GM12878 (cell line): ENCODE results near the gene CHD5. TPM values are rescaled to one million over a fixed set of nuclear protein-coding genes. Genes with fewer than 3 reads are reported as not detected.

Experiments
- ATAC-seq: fragments of 200-7000 bp; cut with Tn5 transposase; 3 replicates; pipeline ENCODE4 v1.9.1; 2020; ENCODE audit warnings: mild to moderate bottlenecking, moderate library complexity
- BruUV-seq: library from RNA; stranded (reverse); fragments of 400-500 nt; replicated peaks from 2 replicates; lab custom pipeline; 2021; lab: Mats Ljungman, UMichigan
- CTCF ChIA-PET: fragments of 300-600 bp; sonication (Branson Sonifier 250); formaldehyde crosslinking; extraction: SDS; loops from one replicate; lab custom pipeline; 2021; ENCODE audit warnings: inconsistent platforms; lab: Yijun Ruan, JAX
- POLR2A ChIA-PET: fragments of 350-600 bp; formaldehyde crosslinking; extraction: SDS; loops from one replicate; lab custom pipeline; 2021; ENCODE audit warnings: inconsistent platforms; lab: Charles Lee
- RAD21 ChIA-PET: fragments of 300-600 bp; sonication (Branson Sonifier 250); formaldehyde crosslinking; loops from one replicate; lab custom pipeline; 2023; ENCODE audit warnings: antibody characterized with exemption; ENCODE audit not compliant: unreplicated experiment; lab: Charles Lee
- SMC1A ChIA-PET: fragments of 300-600 bp; sonication (Branson Sonifier 250); formaldehyde crosslinking; loops from one replicate; lab custom pipeline; 2023; ENCODE audit not compliant: unreplicated experiment, uncharacterized antibody; lab: Charles Lee
- DNase-seq: peaks from one replicate; pipeline ENCODE4 v3.0.0-alpha.2; 2011; ENCODE audit warnings: low read depth, low spot score
- FAIRE-seq: peaks from 3 replicates; lab custom pipeline; 2011; peaks lifted over from hg19 to GRCh38; lab: Jason Lieb, UNC
- H2AFZ ChIP-seq: 2 replicates; pipeline ENCODE4 v1.6.0; 2011; ENCODE audit warnings: low read depth, low read length, control low read depth; ENCODE audit not compliant: control insufficient read depth
- H3K27ac ChIP-seq: 2 replicates; pipeline ENCODE4 v1.5.1; 2011; ENCODE audit warnings: control low read depth; ENCODE audit not compliant: control insufficient read depth, insufficient read depth
- H3K27me3 ChIP-seq, 2 experiments: replicated peaks in 1 of 2; 2 replicates each; pipeline versions ENCODE4 v1.6.0 to v1.6.1; 2011; ENCODE audit warnings: low read length in 1 of 2; ENCODE audit not compliant: control insufficient read depth in 2 of 2, insufficient read depth in 2 of 2
- H3K36me3 ChIP-seq, 2 experiments: 2 replicates each; pipeline ENCODE4 v1.5.1; 2011; ENCODE audit warnings: low read length in 1 of 2; ENCODE audit not compliant: control insufficient read depth in 2 of 2, insufficient read depth in 2 of 2
- H3K4me1 ChIP-seq: 2 replicates; pipeline ENCODE4 v1.6.1; 2011; ENCODE audit warnings: mild to moderate bottlenecking, low read length, moderate library complexity, mixed read lengths; ENCODE audit not compliant: control insufficient read depth, insufficient read depth
- H3K4me2 ChIP-seq: 2 replicates; pipeline ENCODE4 v1.6.0; 2011; ENCODE audit warnings: control low read depth; ENCODE audit not compliant: control insufficient read depth, insufficient read depth
- H3K4me3 ChIP-seq: fragments of 200-600 bp; sonication (generic); 2 replicates; pipeline ENCODE4 v1.5.1; 2016
- H3K79me2 ChIP-seq: 2 replicates; pipeline ENCODE4 v1.6.0; 2011; ENCODE audit warnings: low read length; ENCODE audit not compliant: control insufficient read depth, insufficient read depth
- H3K9ac ChIP-seq: 2 replicates; pipeline ENCODE4 v1.8.0; 2011; ENCODE audit warnings: low read length, control low read depth, mixed read lengths; ENCODE audit not compliant: control insufficient read depth, insufficient read depth
- H3K9me3 ChIP-seq: replicated peaks from 3 replicates; pipeline ENCODE4 v1.5.1; 2011; ENCODE audit warnings: mild to moderate bottlenecking, low read length; ENCODE audit not compliant: control insufficient read depth, insufficient read depth
- H4K20me1 ChIP-seq: 2 replicates; pipeline ENCODE4 v1.6.0; 2011; ENCODE audit not compliant: control insufficient read depth, insufficient read depth
- BCL3 ChIP-seq: IDR thresholded peaks from 2 replicates; pipeline ENCODE4 v1.6.1; 2011; ENCODE audit warnings: borderline replicate concordance, low read depth, mild to moderate bottlenecking, moderate library complexity, low read length; ENCODE audit not compliant: insufficient read depth, poor library complexity, severe bottlenecking
- CREB1 ChIP-seq: IDR thresholded peaks from 2 replicates; pipeline ENCODE4 v1.6.1; 2012; ENCODE audit warnings: low read depth, mild to moderate bottlenecking, inconsistent platforms
- FOXM1 ChIP-seq: IDR thresholded peaks from 2 replicates; pipeline ENCODE4 v1.6.1; 2012; ENCODE audit warnings: low read depth, mild to moderate bottlenecking, inconsistent platforms, low read length, moderate library complexity
- GABPA ChIP-seq: IDR thresholded peaks from 2 replicates; pipeline ENCODE4 v1.6.1; 2014; ENCODE audit warnings: antibody characterized with exemption, low read depth, mild to moderate bottlenecking, inconsistent platforms
- GATAD2B ChIP-seq: fragments of 450-650 bp; conservative IDR thresholded peaks from 2 replicates; pipeline ENCODE4 v1.6.1; 2017; ENCODE audit warnings: low read depth, mild to moderate bottlenecking, moderate library complexity
- HDAC6 ChIP-seq: fragments of 200-600 bp; sonication (generic); IDR thresholded peaks from one replicate; pipeline ENCODE4 v1.8.0; 2017; ENCODE audit warnings: antibody characterized with exemption; ENCODE audit not compliant: unreplicated experiment
- IKZF1 ChIP-seq: fragments of 450-650 bp; conservative IDR thresholded peaks from 2 replicates; pipeline ENCODE4 v1.6.1; 2017; ENCODE audit warnings: antibody characterized with exemption, mild to moderate bottlenecking
- JUND ChIP-seq: IDR thresholded peaks from 2 replicates; pipeline ENCODE4 v1.6.1; 2012; ENCODE audit warnings: low read depth, mild to moderate bottlenecking, low read length, improper control_type of control experiment, moderate library complexity
- MEF2B ChIP-seq: fragments of 450-650 bp; IDR thresholded peaks from 2 replicates; pipeline ENCODE4 v1.6.1; 2018; ENCODE audit warnings: mild to moderate bottlenecking, moderate library complexity; ENCODE audit not compliant: partially characterized antibody, poor library complexity, severe bottlenecking
- NFYB ChIP-seq: IDR thresholded peaks from 2 replicates; pipeline ENCODE4 v1.6.1; 2011; ENCODE audit warnings: low read depth, mild to moderate bottlenecking, low read length, improper control_type of control experiment, moderate library complexity; ENCODE audit not compliant: insufficient read depth
- SMAD1 ChIP-seq: fragments of 450-650 bp; IDR thresholded peaks from 2 replicates; pipeline ENCODE4 v1.6.1; 2018; ENCODE audit warnings: mild to moderate bottlenecking, low read depth; ENCODE audit not compliant: partially characterized antibody
- SRF ChIP-seq, 2 experiments: IDR thresholded peaks; 2 replicates each; pipeline ENCODE4 v1.6.1; 2011; ENCODE audit warnings: low read depth in 2 of 2, low read length in 2 of 2, mild to moderate bottlenecking in 1 of 2, moderate library complexity in 1 of 2
- TAF1 ChIP-seq: IDR thresholded peaks from 2 replicates; pipeline ENCODE4 v1.6.1; 2011; ENCODE audit warnings: mild to moderate bottlenecking, low read depth, low read length, borderline replicate concordance
- TBL1XR1 ChIP-seq: IDR thresholded peaks from 2 replicates; pipeline ENCODE4 v1.6.1; 2012; ENCODE audit warnings: low read depth, low read length, improper control_type of control experiment
- TCF3 ChIP-seq: IDR thresholded peaks from 2 replicates; pipeline ENCODE4 v1.6.1; 2012; ENCODE audit warnings: low read depth, mild to moderate bottlenecking, low read length, borderline replicate concordance; ENCODE audit not compliant: insufficient read depth
- WRNIP1 ChIP-seq: IDR thresholded peaks from 2 replicates; pipeline ENCODE4 v1.6.1; 2011; ENCODE audit warnings: low read depth, low read length, improper control_type of control experiment, borderline replicate concordance
- ZBED1 ChIP-seq: IDR thresholded peaks from 2 replicates; pipeline ENCODE4 v1.6.1; 2016; ENCODE audit warnings: borderline replicate concordance
- ZNF24 ChIP-seq: fragments of 450-650 bp; IDR thresholded peaks from 2 replicates; pipeline ENCODE4 v1.6.1; 2017; ENCODE audit warnings: antibody characterized with exemption, mild to moderate bottlenecking
- WGBS: methylation state at CpG from one replicate; pipeline ENCODE4 v1.1.6; 2016; ENCODE audit warnings: low lambda C conversion rate; ENCODE audit not compliant: insufficient replicate concordance, insufficient coverage; ENCODE audit errors: missing lambda C conversion rate; 5-methylcytosine and 5-hydroxymethylcytosine counted together
- in situ Hi-C: fragments of 300-500 bp; cut with MboI; formaldehyde crosslinking; loops from 9 replicates; pipeline ENCODE4 v1.14.3; 2018; ENCODE audit warnings: mixed read lengths
- intact Hi-C: fragments of 100-400 bp; cut with micrococcal nuclease; formaldehyde crosslinking; loops from one replicate; pipeline ENCODE4 v1.14.2; 2022; ENCODE audit not compliant: unreplicated experiment
- polyA plus RNA-seq, 11 experiments: library from polyadenylated mRNA; depleted of rRNA in 4 of 11; unstranded in 6 of 11; stranded (reverse) in 5 of 11; fragments of >200 nt; fragmentation: Nextera tagmentation in 4 of 11; fragmentation: Illumina TruSeq in 1 of 11; extraction: Ambion mirVana in 4 of 11; extraction: Trizol in 1 of 11; gene quantifications; 1 replicate in 1 of 11; 2 replicates in 10 of 11; pipeline versions ENCODE4 v1.2.1 to v1.2.3, GENCODE V29; 2011 to 2016; ENCODE audit warnings: inconsistent platforms in 2 of 11, missing spikeins in 2 of 11, low read depth in 1 of 11
- total RNA-seq, 4 experiments: library from RNA; depleted of rRNA in 3 of 4; stranded (reverse); fragments of >200 nt in 3 of 4; fragmentation: Illumina TruSeq in 1 of 4; extraction: Trizol in 1 of 4; gene quantifications; 2 replicates each; pipeline versions ENCODE4 v1.2.1 to v1.2.3, GENCODE V29; 2013 to 2021

The CHD5 gene
- total and polyA plus RNA-seq, 10 of the 15 experiments (the other 5 are each of a cell fraction or from before 2014, with no cell fraction given), result 0.03 to 0.49 (median 0.13) TPM; not detected in 3

DNA sequence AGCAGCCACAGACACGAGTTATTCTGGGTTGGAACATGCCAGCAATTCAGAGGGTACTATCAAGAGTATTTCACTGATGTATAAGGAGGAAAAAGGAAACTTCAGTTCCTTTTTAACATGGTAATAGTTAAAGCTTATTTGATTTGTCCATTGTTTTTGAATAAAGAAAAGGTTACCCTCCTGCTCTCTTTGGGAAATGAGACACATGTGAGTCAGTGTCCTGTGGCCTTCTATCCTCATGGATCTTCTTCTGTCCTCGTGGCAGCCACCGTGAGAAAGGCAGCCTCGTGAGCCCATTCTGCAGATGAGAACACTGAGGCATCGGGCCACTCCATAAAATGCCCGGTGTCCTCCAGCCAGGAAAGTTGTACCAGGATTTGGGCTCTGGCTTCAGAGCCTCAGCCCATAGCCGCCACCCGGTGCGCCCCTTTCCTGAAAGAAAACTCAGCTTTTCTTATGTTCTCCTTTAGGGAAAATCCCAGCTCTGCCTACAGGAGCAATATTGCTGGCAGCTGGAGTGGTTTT, 109.6 kb downstream of the CHD5 start:
- Histone ChIP-seq H3K9ac (no peak overlapping the region), H3K4me3 (no peak overlapping the region), H3K79me2 (no peaks in the 10 kb centered on the region), H3K36me3 (peaks cover 9 to 12% of the 10 kb centered on the region in 2 experiments), H3K9me3 (no peaks in the 10 kb centered on the region), H3K27me3 (no peaks in the 10 kb centered on the region), H3K27ac (no peak overlapping the region), H3K4me1 (no peaks in the 10 kb centered on the region), H4K20me1 (peaks cover 4% of the 10 kb centered on the region), H2AFZ (no peak overlapping the region), H3K4me2 (no peak overlapping the region)
- 87% methylated on average over 9 of the region's 9 CpGs for WGBS
- in situ Hi-C loops, result no loop called here
- FAIRE-seq (no peak), ATAC-seq (no peak), DNase-seq (no peak)
- TF ChIP-seq MEF2B, result no peak
- TF ChIP-seq IKZF1, result no peak
- TF ChIP-seq SRF (IDR thresholded peaks at IDR 0.05; ENCODE audit: low read depth in 2 of 2, low read length in 2 of 2), result no peak
- no peak for TF ChIP-seq WRNIP1
- TF ChIP-seq GATAD2B, result no peak
- no peak for TF ChIP-seq ZBED1
- no peak for TF ChIP-seq TCF3
- no peak for TF ChIP-seq TBL1XR1
- TF ChIP-seq SMAD1, result no peak
- no peak for TF ChIP-seq GABPA
- TF ChIP-seq ZNF24, result no peak
- TF ChIP-seq HDAC6, result no peak
- no peak for TF ChIP-seq FOXM1
- no peak for TF ChIP-seq BCL3
- TF ChIP-seq CREB1, result no peak
- no peak for TF ChIP-seq JUND
- no peak for TF ChIP-seq NFYB
- no peak for TF ChIP-seq TAF1
- SMC1A ChIA-PET, result no interaction called here
- CTCF ChIA-PET, result no interaction called here
- intact Hi-C loops, result no loop called here
- POLR2A ChIA-PET, result no interaction called here
- RAD21 ChIA-PET, result no interaction called here
- BruUV-seq, result no TSS peak
